ENCODE results near the gene ADPRS. TPM values are rescaled to one million over a fixed set of nuclear protein-coding genes. Genes with fewer than 3 reads are reported as not detected.
A peak's percentile ranks its signal among the peaks of the same experiment; 100 is the strongest.

Gene ADPRS
- total and polyA plus RNA-seq, 9 of the 15 experiments (the other 6 are each of a cell fraction or from before 2014, with no cell fraction given), result 5.9 to 40.0 (median 27.4) TPM

GRCh38 chr1:36099681-36100341, 11.1 kb downstream of the ADPRS start (continued):
- no peak for TF ChIP-seq E2F4 (CRISPR knock-in tag; IDR thresholded peaks at IDR 0.05; ENCODE audit: low read depth)
- no peak for TF ChIP-seq HNRNPLL (IDR thresholded peaks at IDR 0.05; ENCODE audit: low read depth, low read length, poor library complexity, severe bottlenecking)
- TF ChIP-seq ATF7 (IDR thresholded peaks at IDR 0.05), result peak; percentile 42; the same call in 1 of the 2 replicates
- TF ChIP-seq SAP30 (IDR thresholded peaks at IDR 0.05; ENCODE audit: borderline replicate concordance, insufficient read depth, low read depth, low read length, poor library complexity, severe bottlenecking), result no peak
- TF ChIP-seq ZNF146 (CRISPR knock-in tag; IDR thresholded peaks at IDR 0.05; ENCODE audit: unreplicated experiment), result no peak
- no peak for TF ChIP-seq PHB (CRISPR knock-in tag; IDR thresholded peaks at IDR 0.05)
- TF ChIP-seq PHF21A (IDR thresholded peaks at IDR 0.05; ENCODE audit: borderline replicate concordance, low read depth), result no peak; the same call in none of the 2 replicates
- no peak for TF ChIP-seq SRSF3 (IDR thresholded peaks at IDR 0.05; ENCODE audit: insufficient read depth, low read length)
- TF ChIP-seq PTBP1 (IDR thresholded peaks at IDR 0.05; ENCODE audit: low read depth, low read length), result no peak
- TF ChIP-seq GABPA (tag; conservative IDR thresholded peaks at IDR 0.05; ENCODE audit: low read depth), result no peak
- peak; percentile 47 for TF ChIP-seq RB1 (IDR thresholded peaks at IDR 0.05; ENCODE audit: low read depth)
- no peak for TF ChIP-seq NFE2L1 (tag; IDR thresholded peaks at IDR 0.05; ENCODE audit: borderline replicate concordance, low read depth)
- TF ChIP-seq KAT7 (CRISPR knock-in tag; IDR thresholded peaks at IDR 0.05; ENCODE audit: borderline replicate concordance), result no peak
- TF ChIP-seq SMARCA4 (IDR thresholded peaks at IDR 0.05), result no peak
- TF ChIP-seq DACH1 (IDR thresholded peaks at IDR 0.05; ENCODE audit: partially characterized antibody), result no peak
- TF ChIP-seq LEF1 (IDR thresholded peaks at IDR 0.05), result no peak
- TF ChIP-seq XRCC5 (IDR thresholded peaks at IDR 0.05; ENCODE audit: low read depth, low read length), result peak; percentile 69; the same call in 1 of the 2 replicates
- no peak for TF ChIP-seq ZBTB9 (CRISPR knock-in tag; IDR thresholded peaks at IDR 0.05)
- no peak for TF ChIP-seq PTTG1 (tag; IDR thresholded peaks at IDR 0.05; ENCODE audit: low read depth)
- TF ChIP-seq, protein P1, sequence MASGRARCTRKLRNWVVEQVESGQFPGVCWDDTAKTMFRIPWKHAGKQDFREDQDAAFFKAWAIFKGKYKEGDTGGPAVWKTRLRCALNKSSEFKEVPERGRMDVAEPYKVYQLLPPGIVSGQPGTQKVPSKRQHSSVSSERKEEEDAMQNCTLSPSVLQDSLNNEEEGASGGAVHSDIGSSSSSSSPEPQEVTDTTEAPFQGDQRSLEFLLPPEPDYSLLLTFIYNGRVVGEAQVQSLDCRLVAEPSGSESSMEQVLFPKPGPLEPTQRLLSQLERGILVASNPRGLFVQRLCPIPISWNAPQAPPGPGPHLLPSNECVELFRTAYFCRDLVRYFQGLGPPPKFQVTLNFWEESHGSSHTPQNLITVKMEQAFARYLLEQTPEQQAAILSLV (tag; IDR thresholded peaks at IDR 0.05), result no peak
- no peak for TF ChIP-seq ZNF347 (CRISPR knock-in tag; IDR thresholded peaks at IDR 0.05; ENCODE audit: low read depth)
- no peak for TF ChIP-seq ZBTB34 (CRISPR knock-in tag; IDR thresholded peaks at IDR 0.05)
- no peak for TF ChIP-seq POU5F1 (IDR thresholded peaks at IDR 0.05; ENCODE audit: borderline replicate concordance, low read depth, low read length, partially characterized antibody)
- 0 out of 2 replicates have a peak, but pooled peaks have one; percentile 25 for TF ChIP-seq ZNF143 (CRISPR knock-in tag; IDR thresholded peaks at IDR 0.05)
- TF ChIP-seq KAT2B (IDR thresholded peaks at IDR 0.05; ENCODE audit: low read depth, low read length), result no peak
